Chondrocyte (in vitro differentiated cells): ENCODE measurements around the gene G6PD. TPM values are rescaled to one million over a fixed set of nuclear protein-coding genes. Genes with fewer than 3 reads are reported as not detected.
"Not testable (repeated sequence)": the region's sequence is repeated elsewhere in the genome, so short reads cannot be mapped to it uniquely, and the experiment has no call there.

ENCODE experiments used
- DNase-seq: peaks from one replicate; pipeline ENCODE4 v3.0.0; 2021; ENCODE audit warnings: mixed read lengths, low spot score
- H3K27ac Mint-ChIP-seq: one replicate; pipeline ENCODE4 v1.8.0; 2021; ENCODE audit warnings: mild to moderate bottlenecking, moderate library complexity, mixed read lengths; ENCODE audit not compliant: unreplicated experiment
- H3K27me3 Mint-ChIP-seq: 2 replicates; pipeline ENCODE4 v1.8.0; 2021; ENCODE audit warnings: low read depth, mixed read lengths
- H3K36me3 Mint-ChIP-seq: 2 replicates; pipeline ENCODE4 v1.8.0; 2021; ENCODE audit warnings: low read depth, mixed read lengths
- H3K4me1 Mint-ChIP-seq: 2 replicates; pipeline ENCODE4 v1.8.0; 2021; ENCODE audit warnings: low read depth, mild to moderate bottlenecking, mixed read lengths
- H3K4me3 Mint-ChIP-seq: one replicate; pipeline ENCODE4 v1.8.0; 2021; ENCODE audit warnings: mild to moderate bottlenecking, moderate library complexity, mixed read lengths; ENCODE audit not compliant: unreplicated experiment
- H3K9me3 Mint-ChIP-seq: 2 replicates; pipeline ENCODE4 v1.8.0; 2021; ENCODE audit warnings: low read depth, mixed read lengths
- CTCF ChIP-seq: fragments of 200-600 bp; sonication (generic); IDR thresholded peaks from 2 replicates; pipeline ENCODE4 v1.5.0; 2021; ENCODE audit warnings: antibody characterized with exemption, mild to moderate bottlenecking, moderate library complexity
- total RNA-seq: library from RNA; stranded (reverse); gene quantifications from 3 replicates; pipeline ENCODE4 v1.2.1, GENCODE V29; 2021

The G6PD gene
- total RNA-seq, 1 donor from 2014 or later: 63.9 TPM

- H3K27ac Mint-ChIP-seq, H3K4me1 Mint-ChIP-seq, H3K36me3 Mint-ChIP-seq, H3K4me3 Mint-ChIP-seq, H3K9me3 Mint-ChIP-seq, DNase-seq, H3K27me3 Mint-ChIP-seq: not testable (repeated sequence)
Observed at GRCh38 chrX:154582994-154583393, 36.3 kb upstream of the G6PD start.

- not testable (repeated sequence) for H3K4me1 Mint-ChIP-seq, H3K36me3 Mint-ChIP-seq, H3K9me3 Mint-ChIP-seq, H3K27me3 Mint-ChIP-seq, H3K27ac Mint-ChIP-seq, H3K4me3 Mint-ChIP-seq, DNase-seq
Observed at GRCh38 chrX:154575076-154575475, 28.4 kb upstream of the G6PD start.

GRCh38 chrX:154573061-154573460 is 26.4 kb upstream of the G6PD start:
- not testable (repeated sequence) for H3K9me3 Mint-ChIP-seq, H3K4me1 Mint-ChIP-seq, H3K4me3 Mint-ChIP-seq, DNase-seq, H3K36me3 Mint-ChIP-seq, H3K27me3 Mint-ChIP-seq, H3K27ac Mint-ChIP-seq

- H3K27me3 Mint-ChIP-seq, H3K36me3 Mint-ChIP-seq, H3K27ac Mint-ChIP-seq, H3K4me1 Mint-ChIP-seq, H3K4me3 Mint-ChIP-seq, H3K9me3 Mint-ChIP-seq, DNase-seq: not testable (repeated sequence)
Observed at GRCh38 chrX:154570361-154570760, 23.7 kb upstream of the G6PD start.

GRCh38 chrX:154562295-154562694 is 15.6 kb upstream of the G6PD start:
- H3K4me3 Mint-ChIP-seq, H3K27ac Mint-ChIP-seq, DNase-seq, H3K9me3 Mint-ChIP-seq, H3K36me3 Mint-ChIP-seq, H3K4me1 Mint-ChIP-seq, H3K27me3 Mint-ChIP-seq: not testable (repeated sequence)

GRCh38 chrX:154560326-154560725 is 13.7 kb upstream of the G6PD start:
- not testable (repeated sequence) for H3K36me3 Mint-ChIP-seq, DNase-seq, H3K27ac Mint-ChIP-seq, H3K4me1 Mint-ChIP-seq, H3K4me3 Mint-ChIP-seq, H3K9me3 Mint-ChIP-seq, H3K27me3 Mint-ChIP-seq

- H3K27ac Mint-ChIP-seq: not testable (repeated sequence)
Observed at GRCh38 chrX:154558896-154559295, 12.2 kb upstream of the G6PD start.

GRCh38 chrX:154558060-154558690 is 11.5 kb upstream of the G6PD start:
- H3K27me3 Mint-ChIP-seq, H3K4me3 Mint-ChIP-seq, H3K27ac Mint-ChIP-seq, H3K9me3 Mint-ChIP-seq, DNase-seq, H3K36me3 Mint-ChIP-seq, H3K4me1 Mint-ChIP-seq: not testable (repeated sequence)

More at GRCh38 chrX:154558896-154559295, 12.2 kb upstream of the G6PD start:
- H3K27me3 Mint-ChIP-seq, H3K36me3 Mint-ChIP-seq, H3K4me3 Mint-ChIP-seq, DNase-seq, H3K9me3 Mint-ChIP-seq, H3K4me1 Mint-ChIP-seq: not testable (repeated sequence)

- H3K9me3 Mint-ChIP-seq, DNase-seq: not testable (repeated sequence)
Observed at GRCh38 chrX:154552112-154552806, 5.6 kb upstream of the G6PD start.

GRCh38 chrX:154549766-154550165 is 3.1 kb upstream of the G6PD start:
- Mint-ChIP-seq H3K27me3 (no peaks in the 10 kb centered on the region), H3K36me3 (peaks cover 5% of the 10 kb centered on the region), H3K9me3 (peaks cover 5% of the 10 kb centered on the region), H3K4me1 (peaks cover 28% of the 10 kb centered on the region), H3K27ac (peak overlapping the region; percentile 18), H3K4me3 (no peak overlapping the region)
- DNase-seq: no peak
- no peak for TF ChIP-seq CTCF

More at GRCh38 chrX:154552112-154552806, 5.6 kb upstream of the G6PD start:
- H3K36me3 Mint-ChIP-seq, H3K27ac Mint-ChIP-seq, H3K27me3 Mint-ChIP-seq, H3K4me3 Mint-ChIP-seq: not testable (repeated sequence)
- H3K4me1 Mint-ChIP-seq: peaks cover 15% of the 10 kb centered on the region
